Skeletal muscle tissue (tissue), 4 donors: Measurements from ENCODE around the gene OR4F3. TPM values are rescaled to one million over a fixed set of nuclear protein-coding genes. Genes with fewer than 3 reads are reported as not detected.
"Not testable (repeated sequence)": the region's sequence is repeated elsewhere in the genome, so short reads cannot be mapped to it uniquely, and the experiment has no call there.

ENCODE experiments used
- H3K27ac ChIP-seq: one replicate; pipeline ENCODE4 v1.7.0; 2013; ENCODE audit warnings: mild to moderate bottlenecking, low read depth, low read length, inconsistent platforms
- H3K27me3 ChIP-seq, 3 donors: one replicate each; pipeline ENCODE4 v1.7.0; 2013; ENCODE audit warnings: low read length in 3 of 3; ENCODE audit not compliant: control insufficient read depth in 3 of 3, insufficient read depth in 3 of 3
- H3K36me3 ChIP-seq, 3 donors: one replicate each; pipeline ENCODE4 v1.7.0; 2013; ENCODE audit warnings: low read length in 3 of 3; ENCODE audit not compliant: control insufficient read depth in 3 of 3, insufficient read depth in 3 of 3
- H3K4me1 ChIP-seq, 3 donors: one replicate each; pipeline ENCODE4 v1.7.0; 2013; ENCODE audit warnings: low read length in 3 of 3, mild to moderate bottlenecking in 3 of 3; ENCODE audit not compliant: control insufficient read depth in 3 of 3, insufficient read depth in 3 of 3
- H3K4me3 ChIP-seq, 3 donors: one replicate each; pipeline ENCODE4 v1.7.0; 2013; ENCODE audit warnings: low read length in 3 of 3
- H3K9ac ChIP-seq, 3 donors: one replicate each; pipeline ENCODE4 v1.7.0; 2013; ENCODE audit warnings: low read length in 3 of 3, mild to moderate bottlenecking in 3 of 3, moderate library complexity in 2 of 3, low read depth in 1 of 3
- H3K9me3 ChIP-seq, 3 donors: one replicate each; pipeline ENCODE4 v1.7.0; 2013; ENCODE audit warnings: low read length in 3 of 3; ENCODE audit not compliant: control insufficient read depth in 3 of 3
- total RNA-seq: library from RNA; depleted of rRNA; stranded (reverse); fragments of >200 nt; gene quantifications from one replicate; pipeline ENCODE4 v1.2.3, GENCODE V29; 2014
- donor health status: Osteomylitis.

The OR4F3 gene
- not detected for total RNA-seq

GRCh38 chr5:181366968-181367367, at the start of gene OR4F3:
TSS of gene OR4F3 (plus strand) at chr5:181367268.
- H3K36me3 ChIP-seq, H3K9me3 ChIP-seq, H3K27ac ChIP-seq, H3K27me3 ChIP-seq, H3K4me1 ChIP-seq, H3K9ac ChIP-seq, H3K4me3 ChIP-seq: not testable (repeated sequence)

Other genes with a start within 250 kb of the OR4F3 start
- gene OR2V1, start 236.1 kb upstream of the OR4F3 start, total RNA-seq, result not detected
- not detected for gene OR2V2, start 219.7 kb upstream of the OR4F3 start, total RNA-seq
- gene TRIM7, start 162.1 kb upstream of the OR4F3 start, total RNA-seq, result 9.9 TPM
- 15.1 TPM for gene TRIM41, start 144.0 kb upstream of the OR4F3 start, total RNA-seq
- gene RACK1, start 123.4 kb upstream of the OR4F3 start, total RNA-seq, result 4,748 TPM
- 4.2 TPM for gene TRIM52, start 106.1 kb upstream of the OR4F3 start, total RNA-seq